SK-MEL-5 (cell line): ENCODE data around the gene KDM8. TPM values are rescaled to one million over a fixed set of nuclear protein-coding genes. Genes with fewer than 3 reads are reported as not detected.

ENCODE experiments used
- DNase-seq: peaks from one replicate; pipeline ENCODE4 v3.0.0-alpha.2; 2016; ENCODE audit warnings: low read depth, low spot score
- in situ Hi-C: cut with HindIII; loops from 2 replicates; pipeline ENCODE4 v1.10.0; 2016; ENCODE audit warnings: low sequenced_read_pairs, high pct_unique_total_duplicates, low pct_unique_long_range_greater_than_20kb
- total RNA-seq: library from RNA; depleted of rRNA; stranded (reverse); fragments of >200 nt; shearing (Covaris generic); gene quantifications from 2 replicates; pipeline ENCODE4 v1.2.3, GENCODE V29; 2014

KDM8 gene
- total RNA-seq, 1 experiment from 2014 or later: 2.1 TPM

- in situ Hi-C loops: no loop called here
- no peak for DNase-seq
Measured at GRCh38 chr16:27223701-27224100, 20.4 kb downstream of the KDM8 start.

GRCh38 chr16:27224271-27224737 is 21.0 kb downstream of the KDM8 start:
- no peak for DNase-seq
- in situ Hi-C loops: no loop called here

GRCh38 chr16:27224741-27225300 is 21.5 kb downstream of the KDM8 start:
- in situ Hi-C loops: no loop called here
- no peak for DNase-seq

GRCh38 chr16:27225536-27226360 is 22.4 kb downstream of the KDM8 start:
- no peak for DNase-seq
- in situ Hi-C loops: no loop called here

GRCh38 chr16:27226476-27226875 is 23.1 kb downstream of the KDM8 start:
- no peak for DNase-seq
- in situ Hi-C loops: no loop called here

GRCh38 chr16:27226976-27227705 is 23.8 kb downstream of the KDM8 start:
- in situ Hi-C loops: no loop called here
- no peak for DNase-seq

- no peak for DNase-seq
- in situ Hi-C loops: no loop called here
Measured at GRCh38 chr16:27228045-27228444, 24.7 kb downstream of the KDM8 start.

- in situ Hi-C loops: no loop called here
- DNase-seq: no peak
Measured at GRCh38 chr16:27228621-27229501, 25.5 kb downstream of the KDM8 start.

- DNase-seq: no peak
- in situ Hi-C loops: no loop called here
Measured at GRCh38 chr16:27229891-27230470, 26.7 kb downstream of the KDM8 start.

- no peak for DNase-seq
- in situ Hi-C loops: no loop called here
Measured at GRCh38 chr16:27230562-27231001, 27.3 kb downstream of the KDM8 start.

- in situ Hi-C loops: no loop called here
- no peak for DNase-seq
Measured at GRCh38 chr16:27231692-27232060, 28.4 kb downstream of the KDM8 start.

GRCh38 chr16:27232061-27232900 is 29.0 kb downstream of the KDM8 start:
- in situ Hi-C loops: no loop called here
- no peak for DNase-seq

GRCh38 chr16:27232901-27233625 is 29.7 kb downstream of the KDM8 start:
- in situ Hi-C loops: no loop called here
- DNase-seq: no peak

GRCh38 chr16:27233731-27234130 is 30.4 kb downstream of the KDM8 start:
- in situ Hi-C loops: no loop called here
- no peak for DNase-seq

GRCh38 chr16:27234171-27234570 is 30.8 kb downstream of the KDM8 start:
- DNase-seq: no peak
- in situ Hi-C loops: no loop called here

- in situ Hi-C loops: no loop called here
- DNase-seq: no peak
Measured at GRCh38 chr16:27234603-27235002, 31.3 kb downstream of the KDM8 start.
